Endothelial cell of umbilical vein (primary cell): ENCODE measurements around the gene SCN10A. TPM values are rescaled to one million over a fixed set of nuclear protein-coding genes. Genes with fewer than 3 reads are reported as not detected.

Source experiments
- BruUV-seq: library from RNA; stranded (reverse); fragments of 400-500 nt; replicated peaks from 2 replicates; lab custom pipeline; 2021; lab: Mats Ljungman, UMichigan
- CTCF ChIA-PET: fragments of 300-600, 350-600 bp; sonication (Branson Sonifier 250); formaldehyde crosslinking; loops from one replicate; lab custom pipeline; 2021; ENCODE audit warnings: antibody characterized with exemption, inconsistent platforms; lab: Charles Lee
- POLR2A ChIA-PET: fragments of 300-600, 350-600 bp; sonication (Branson Sonifier 250); formaldehyde crosslinking; loops from one replicate; lab custom pipeline; 2021; ENCODE audit warnings: antibody characterized with exemption, inconsistent platforms; lab: Charles Lee
- DNase-seq: peaks from one replicate; pipeline ENCODE4 v3.0.0-alpha.2; 2011; ENCODE audit warnings: low read depth, low spot score
- FAIRE-seq: peaks from 2 replicates; lab custom pipeline; 2011; peaks lifted over from hg19 to GRCh38; lab: Jason Lieb, UNC
- H2AFZ ChIP-seq: 2 replicates; pipeline ENCODE4 v1.6.0; 2012; ENCODE audit warnings: low read depth, low read length, control low read depth, inconsistent platforms
- H3K27ac ChIP-seq: 2 replicates; pipeline ENCODE4 v1.5.1; 2011; ENCODE audit warnings: low read depth, mild to moderate bottlenecking, control low read depth, low read length, moderate library complexity; ENCODE audit not compliant: insufficient read depth
- H3K27me3 ChIP-seq, 2 experiments: 2 replicates each; pipeline versions ENCODE4 v1.6.0 to v1.6.1; 2011; ENCODE audit warnings: low read length in 2 of 2, mixed read lengths in 1 of 2; ENCODE audit not compliant: control insufficient read depth in 2 of 2, insufficient read depth in 2 of 2
- H3K36me3 ChIP-seq, 2 experiments: 2 replicates in 1 of 2; 3 replicates in 1 of 2; pipeline ENCODE4 v1.5.1; 2011; ENCODE audit warnings: low read length in 2 of 2, mild to moderate bottlenecking in 1 of 2, moderate library complexity in 1 of 2; ENCODE audit not compliant: control insufficient read depth in 2 of 2, insufficient read depth in 2 of 2; ENCODE audit errors: extremely low read depth in 1 of 2
- H3K4me1 ChIP-seq: 3 replicates; pipeline ENCODE4 v1.5.1; 2011; ENCODE audit warnings: mild to moderate bottlenecking, low read length; ENCODE audit not compliant: control insufficient read depth, insufficient read depth; ENCODE audit errors: extremely low read depth
- H3K4me2 ChIP-seq: 2 replicates; pipeline ENCODE4 v1.6.1; 2011; ENCODE audit warnings: low read length, control low read depth, mixed read lengths; ENCODE audit not compliant: insufficient read depth
- H3K4me3 ChIP-seq, 3 experiments: fragments of 200-600 bp in 1 of 3; sonication (generic), shearing (Covaris generic) in 1 of 3; replicated peaks in 1 of 3; 2 replicates each; pipeline ENCODE4 v1.5.1; 2011 to 2016; ENCODE audit warnings: control low read depth in 3 of 3, low read length in 3 of 3, mild to moderate bottlenecking in 2 of 3, inconsistent platforms in 1 of 3, low read depth in 1 of 3, moderate library complexity in 1 of 3; ENCODE audit not compliant: insufficient read depth in 1 of 3
- H3K79me2 ChIP-seq: 2 replicates; pipeline ENCODE4 v1.6.0; 2012; ENCODE audit warnings: low read length, inconsistent platforms; ENCODE audit not compliant: control insufficient read depth, insufficient read depth
- H3K9ac ChIP-seq: replicated peaks from 2 replicates; pipeline ENCODE3; 2011; ENCODE audit warnings: low read length, control low read depth; ENCODE audit not compliant: insufficient read depth; ENCODE audit errors: extremely low read depth
- H3K9me1 ChIP-seq: replicated peaks from 3 replicates; pipeline ENCODE4 v1.6.0; 2011; ENCODE audit warnings: mild to moderate bottlenecking, low read length; ENCODE audit not compliant: control insufficient read depth, insufficient read depth; ENCODE audit errors: extremely low read depth
- H3K9me3 ChIP-seq: replicated peaks from 2 replicates; pipeline ENCODE4 v1.5.1; 2012; ENCODE audit warnings: low read length, inconsistent platforms; ENCODE audit not compliant: control insufficient read depth, insufficient read depth
- H4K20me1 ChIP-seq: replicated peaks from 2 replicates; pipeline ENCODE3; 2011; ENCODE audit warnings: mild to moderate bottlenecking, low read length; ENCODE audit not compliant: control insufficient read depth, insufficient read depth; ENCODE audit errors: extremely low read depth
- EZH2 ChIP-seq: IDR thresholded peaks from 2 replicates; pipeline ENCODE4 v1.6.1; 2012; ENCODE audit warnings: borderline replicate concordance, low read depth, mild to moderate bottlenecking, moderate library complexity, low read length, inconsistent platforms; ENCODE audit not compliant: severe bottlenecking
- FOS ChIP-seq: IDR thresholded peaks from 2 replicates; pipeline ENCODE4 v1.6.1; 2011; ENCODE audit warnings: mild to moderate bottlenecking, low read length, moderate library complexity, borderline replicate concordance; ENCODE audit not compliant: insufficient read depth
- GATA2 ChIP-seq: IDR thresholded peaks from 2 replicates; pipeline ENCODE4 v1.7.0; 2011; ENCODE audit warnings: low read depth, mild to moderate bottlenecking, moderate library complexity, mixed read lengths, low read length; ENCODE audit not compliant: insufficient read length, insufficient read depth
- JUN ChIP-seq: IDR thresholded peaks from 2 replicates; pipeline ENCODE4 v1.6.1; 2011; ENCODE audit warnings: borderline replicate concordance, low read depth; ENCODE audit not compliant: insufficient read length, insufficient read depth
- MYC ChIP-seq: IDR thresholded peaks from one replicate; pipeline ENCODE4 v1.6.1; 2011; ENCODE audit warnings: mild to moderate bottlenecking, low read depth, low read length
- POLR2A ChIP-seq: IDR thresholded peaks from 2 replicates; pipeline ENCODE4 v1.6.1; 2012; ENCODE audit warnings: low read depth, mild to moderate bottlenecking, control low read depth, low read length
- POLR2AphosphoS5 ChIP-seq: IDR thresholded peaks from 2 replicates; pipeline ENCODE4 v1.6.1; 2012; ENCODE audit warnings: low read depth, mild to moderate bottlenecking, control low read depth, low read length, moderate library complexity; ENCODE audit not compliant: insufficient read depth
- dilution Hi-C: fragments of 300-500 bp; cut with MboI; formaldehyde crosslinking; loops from one replicate; pipeline ENCODE4 v1.15.0; 2019; ENCODE audit warnings: low sequenced_read_pairs; ENCODE audit not compliant: extremely low pct_ligation_motif_present
- intact Hi-C: fragments of 100-400 bp; cut with micrococcal nuclease; formaldehyde crosslinking; loops from one replicate; pipeline ENCODE4 v1.10.0; 2022
- polyA plus RNA-seq, 4 experiments: library from polyadenylated mRNA; depleted of rRNA in 3 of 4; stranded (reverse) in 3 of 4; unstranded in 1 of 4; fragments of >200 nt; gene quantifications; 2 replicates each; pipeline versions ENCODE4 v1.2.1 to v1.2.3, GENCODE V29; 2011 to 2012; ENCODE audit warnings: missing spikeins in 1 of 4
- total RNA-seq: library from RNA; stranded (reverse); gene quantifications from 2 replicates; pipeline ENCODE4 v1.2.3, GENCODE V29; 2021
- TF ChIP-seq, protein P1 (sequence below), 2 donors: IDR thresholded peaks; 1 replicate in 1 of 2; 2 replicates in 1 of 2; pipeline ENCODE4 v1.5.1; 2011; ENCODE audit warnings: low read length in 2 of 2, mild to moderate bottlenecking in 2 of 2, moderate library complexity in 2 of 2, control low read depth in 1 of 2, inconsistent platforms in 1 of 2, low read depth in 1 of 2; ENCODE audit not compliant: insufficient read depth in 1 of 2; ENCODE audit errors: extremely low read depth in 1 of 2
- TF ChIP-seq, protein P2 (sequence below): IDR thresholded peaks from 2 replicates; pipeline ENCODE4 v1.6.1; 2011; ENCODE audit not compliant: insufficient read depth, insufficient read length

Gene SCN10A
- total and polyA plus RNA-seq, 2 donors (not counting 3 experiments of a cell fraction or from before 2014, with no cell fraction given) = 0.07 TPM; not detected in 1

DNA sequence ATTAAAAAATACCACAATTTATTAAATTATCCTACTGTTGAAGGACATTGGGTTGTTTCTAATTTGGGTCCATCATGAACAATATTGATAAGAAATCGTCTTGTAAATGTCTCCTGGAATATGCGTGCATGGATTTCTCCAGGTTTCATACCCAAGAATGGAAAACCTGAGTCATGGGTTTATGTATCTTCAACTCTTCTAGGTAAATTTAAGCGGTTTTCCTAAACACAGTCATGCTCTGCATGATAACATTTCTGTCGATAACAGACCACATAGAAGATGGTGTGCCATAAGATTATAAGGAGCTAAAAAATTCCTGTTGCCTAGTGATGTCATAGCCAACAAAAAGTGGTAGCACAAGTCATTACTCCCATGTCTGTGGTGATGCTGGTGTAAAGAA is 126.7 kb downstream of the SCN10A start:
- Histone ChIP-seq H3K4me1 (no peaks in the 10 kb centered on the region), H4K20me1 (no peaks in the 10 kb centered on the region), H3K4me3 (no peak overlapping the region), H3K27ac (no peak overlapping the region), H2AFZ (no peak overlapping the region), H3K79me2 (no peaks in the 10 kb centered on the region), H3K9ac (no peak overlapping the region), H3K36me3 (no peaks in the 10 kb centered on the region), H3K9me1 (no peaks in the 10 kb centered on the region), H3K27me3 (no peaks in the 10 kb centered on the region), H3K4me2 (no peak overlapping the region), H3K9me3 (no peaks in the 10 kb centered on the region)
- FAIRE-seq (no peak), DNase-seq (no peak)
- TF ChIP-seq POLR2A (no peak), EZH2 (no peak), MYC (no peak), POLR2AphosphoS5 (no peak), GATA2 (no peak), FOS (no peak), JUN (no peak)
- TF ChIP-seq, protein P1, sequence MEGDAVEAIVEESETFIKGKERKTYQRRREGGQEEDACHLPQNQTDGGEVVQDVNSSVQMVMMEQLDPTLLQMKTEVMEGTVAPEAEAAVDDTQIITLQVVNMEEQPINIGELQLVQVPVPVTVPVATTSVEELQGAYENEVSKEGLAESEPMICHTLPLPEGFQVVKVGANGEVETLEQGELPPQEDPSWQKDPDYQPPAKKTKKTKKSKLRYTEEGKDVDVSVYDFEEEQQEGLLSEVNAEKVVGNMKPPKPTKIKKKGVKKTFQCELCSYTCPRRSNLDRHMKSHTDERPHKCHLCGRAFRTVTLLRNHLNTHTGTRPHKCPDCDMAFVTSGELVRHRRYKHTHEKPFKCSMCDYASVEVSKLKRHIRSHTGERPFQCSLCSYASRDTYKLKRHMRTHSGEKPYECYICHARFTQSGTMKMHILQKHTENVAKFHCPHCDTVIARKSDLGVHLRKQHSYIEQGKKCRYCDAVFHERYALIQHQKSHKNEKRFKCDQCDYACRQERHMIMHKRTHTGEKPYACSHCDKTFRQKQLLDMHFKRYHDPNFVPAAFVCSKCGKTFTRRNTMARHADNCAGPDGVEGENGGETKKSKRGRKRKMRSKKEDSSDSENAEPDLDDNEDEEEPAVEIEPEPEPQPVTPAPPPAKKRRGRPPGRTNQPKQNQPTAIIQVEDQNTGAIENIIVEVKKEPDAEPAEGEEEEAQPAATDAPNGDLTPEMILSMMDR (IDR thresholded peaks at IDR 0.05; ENCODE audit: extremely low read depth in 1 of 2, insufficient read depth in 1 of 2, low read depth in 1 of 2, low read length in 2 of 2) = no peak
- TF ChIP-seq, protein P2, sequence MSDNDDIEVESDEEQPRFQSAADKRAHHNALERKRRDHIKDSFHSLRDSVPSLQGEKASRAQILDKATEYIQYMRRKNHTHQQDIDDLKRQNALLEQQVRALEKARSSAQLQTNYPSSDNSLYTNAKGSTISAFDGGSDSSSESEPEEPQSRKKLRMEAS = no peak
- dilution Hi-C loops = no loop called here
- ChIA-PET POLR2A (no interaction called here), CTCF (interaction anchor here (1.0 to 2.3 kb wide), 14 partner anchors 17 to 310 kb away, joined by 3 to 42 read pairs (median 5); no protein-coding TSS in a partner anchor)
- intact Hi-C loops = loop anchor here (1.0 kb wide), 1 partner anchor 155 kb away; no protein-coding TSS in a partner anchor
- no TSS peak for BruUV-seq
